HG02678 (cell line): ENCODE results near the gene NECTIN1.

Experiments used
- ATAC-seq: cut with Tn5 transposase; IDR thresholded peaks from one replicate; pipeline ENCODE4 v1.9.1; 2021; ENCODE audit warnings: mild to moderate bottlenecking, moderate library complexity; ENCODE audit not compliant: unreplicated experiment

Gene NECTIN1

GRCh38 chr11:119593346-119593745 is 135.7 kb downstream of the NECTIN1 start:
- ATAC-seq: no peak

GRCh38 chr11:119592642-119593041 is 136.4 kb downstream of the NECTIN1 start:
- no peak for ATAC-seq

GRCh38 chr11:119591836-119592310 is 137.1 kb downstream of the NECTIN1 start:
- no peak for ATAC-seq

- ATAC-seq: no peak
These were observed 138.2 kb downstream of the NECTIN1 start for GRCh38 chr11:119590651-119591351.

GRCh38 chr11:119589001-119589400 is 140.0 kb downstream of the NECTIN1 start:
- no peak for ATAC-seq
